Astrocyte (in vitro differentiated cells and primary cell): ENCODE results near the gene CENATAC. TPM values are rescaled to one million over a fixed set of nuclear protein-coding genes. Genes with fewer than 3 reads are reported as not detected.

ENCODE experiments used
- DNase-seq: peaks from one replicate; pipeline ENCODE4 v3.0.0-alpha.2; 2010; ENCODE audit warnings: low read depth
- FAIRE-seq: peaks from 2 replicates; lab custom pipeline; 2011; peaks lifted over from hg19 to GRCh38; lab: Jason Lieb, UNC
- H2AFZ ChIP-seq: 2 replicates; pipeline ENCODE4 v1.6.0; 2012; ENCODE audit warnings: low read depth, low read length, inconsistent platforms
- H3K27ac ChIP-seq: 2 replicates; pipeline ENCODE4 v1.5.1; 2011; ENCODE audit warnings: low read depth, low read length, inconsistent platforms
- H3K27me3 ChIP-seq: 2 replicates; pipeline ENCODE4 v1.6.0; 2011; ENCODE audit warnings: low read length, inconsistent platforms; ENCODE audit not compliant: insufficient read depth
- H3K36me3 ChIP-seq: 2 replicates; pipeline ENCODE4 v1.5.1; 2011; ENCODE audit warnings: low read length, inconsistent platforms; ENCODE audit not compliant: insufficient read depth
- H3K4me1 ChIP-seq: 2 replicates; pipeline ENCODE4 v1.5.1; 2011; ENCODE audit warnings: low read length, inconsistent platforms; ENCODE audit not compliant: insufficient read depth
- H3K4me2 ChIP-seq: 2 replicates; pipeline ENCODE4 v1.6.0; 2012; ENCODE audit warnings: low read length, inconsistent platforms
- H3K4me3 ChIP-seq: 2 replicates; pipeline ENCODE4 v1.5.1; 2011; ENCODE audit warnings: low read depth, mild to moderate bottlenecking, low read length, inconsistent platforms; ENCODE audit not compliant: insufficient read depth
- H3K79me2 ChIP-seq: 2 replicates; pipeline ENCODE4 v1.6.0; 2012; ENCODE audit warnings: mild to moderate bottlenecking, low read length, inconsistent platforms; ENCODE audit not compliant: insufficient read depth
- H3K9ac ChIP-seq: 2 replicates; pipeline ENCODE4 v1.6.0; 2012; ENCODE audit warnings: mild to moderate bottlenecking, low read length, inconsistent platforms
- H3K9me3 ChIP-seq: 2 replicates; pipeline ENCODE4 v1.5.1; 2012; ENCODE audit warnings: low read depth, mild to moderate bottlenecking, low read length, inconsistent platforms; ENCODE audit not compliant: insufficient read depth
- H4K20me1 ChIP-seq: 2 replicates; pipeline ENCODE4 v1.6.0; 2012; ENCODE audit warnings: low read length, inconsistent platforms; ENCODE audit not compliant: insufficient read depth
- H3K27ac Mint-ChIP-seq: one replicate; pipeline ENCODE4 v1.8.0; 2021; ENCODE audit warnings: mild to moderate bottlenecking, mixed read lengths; ENCODE audit not compliant: unreplicated experiment
- H3K27me3 Mint-ChIP-seq: one replicate; pipeline ENCODE4 v1.8.0; 2021; ENCODE audit warnings: low read depth, mixed read lengths; ENCODE audit not compliant: unreplicated experiment
- H3K36me3 Mint-ChIP-seq: one replicate; pipeline ENCODE4 v1.8.0; 2021; ENCODE audit warnings: low read depth, mixed read lengths; ENCODE audit not compliant: unreplicated experiment
- H3K4me1 Mint-ChIP-seq: one replicate; pipeline ENCODE4 v1.8.0; 2021; ENCODE audit warnings: low read depth, mixed read lengths; ENCODE audit not compliant: unreplicated experiment
- H3K4me3 Mint-ChIP-seq: one replicate; pipeline ENCODE4 v1.8.0; 2021; ENCODE audit warnings: mild to moderate bottlenecking, moderate library complexity, mixed read lengths; ENCODE audit not compliant: unreplicated experiment
- H3K9me3 Mint-ChIP-seq: one replicate; pipeline ENCODE4 v1.8.0; 2021; ENCODE audit warnings: mild to moderate bottlenecking, mixed read lengths; ENCODE audit not compliant: unreplicated experiment
- CTCF ChIP-seq: IDR thresholded peaks from 2 replicates; pipeline ENCODE4 v1.5.1; 2011; ENCODE audit warnings: low read depth, mild to moderate bottlenecking, inconsistent platforms, low read length, moderate library complexity; ENCODE audit not compliant: insufficient read depth
- EZH2 ChIP-seq: IDR thresholded peaks from 2 replicates; pipeline ENCODE4 v1.6.1; 2012; ENCODE audit warnings: mild to moderate bottlenecking, low read length, inconsistent platforms; ENCODE audit not compliant: insufficient read depth
- total RNA-seq: library from RNA; stranded (reverse); gene quantifications from 2 replicates; pipeline ENCODE4 v1.2.1, GENCODE V29; 2021

CENATAC gene
- total RNA-seq, 1 donor from 2014 or later = 25.4 TPM

- Mint-ChIP-seq H3K4me1 (peaks cover 14% of the 10 kb centered on the region), H3K9me3 (no peaks in the 10 kb centered on the region), H3K27ac (no peak overlapping the region), H3K36me3 (peaks cover 30% of the 10 kb centered on the region), H3K27me3 (no peaks in the 10 kb centered on the region), H3K4me3 (peak overlapping the region; percentile 61)
- Histone ChIP-seq H3K79me2 (peaks cover 47% of the 10 kb centered on the region), H3K9me3 (no peaks in the 10 kb centered on the region), H3K36me3 (peaks cover 56% of the 10 kb centered on the region), H3K4me1 (peaks cover 18% of the 10 kb centered on the region), H4K20me1 (peaks cover 67% of the 10 kb centered on the region), H2AFZ (no peak overlapping the region), H3K27ac (no peak overlapping the region), H3K4me3 (no peak overlapping the region), H3K4me2 (no peak overlapping the region), H3K9ac (peak overlapping the region; percentile 22), H3K27me3 (no peaks in the 10 kb centered on the region)
- FAIRE-seq (no peak), DNase-seq (no peak)
- TF ChIP-seq CTCF (no peak), EZH2 (no peak)
Measured at GRCh38 chr11:119054418-119054817, 56.5 kb downstream of the CENATAC start.

GRCh38 chr11:119055901-119056300 is 58.0 kb downstream of the CENATAC start:
- H3K36me3 ChIP-seq = peaks cover 45% of the 10 kb centered on the region
- FAIRE-seq (no peak), DNase-seq (no peak)
- peaks cover 18% of the 10 kb centered on the region for H3K4me1 ChIP-seq
- H2AFZ ChIP-seq = no peak overlapping the region
- TF ChIP-seq EZH2 (no peak), CTCF (no peak)
- peak overlapping the region; percentile 78 for H3K4me3 ChIP-seq
- no peaks in the 10 kb centered on the region for H3K27me3 Mint-ChIP-seq
- H3K79me2 ChIP-seq = peaks cover 47% of the 10 kb centered on the region
- H3K9me3 ChIP-seq = no peaks in the 10 kb centered on the region
- peaks cover 14% of the 10 kb centered on the region for H3K4me1 Mint-ChIP-seq
- peak overlapping the region; percentile 93 for H3K4me3 Mint-ChIP-seq
- H4K20me1 ChIP-seq = peaks cover 54% of the 10 kb centered on the region
- H3K9me3 Mint-ChIP-seq = no peaks in the 10 kb centered on the region
- peak overlapping the region; percentile 83 for H3K27ac ChIP-seq
- peak overlapping the region; percentile 91 for H3K9ac ChIP-seq
- H3K4me2 ChIP-seq = peak overlapping the region; percentile 91
- peak overlapping the region; percentile 63 for H3K27ac Mint-ChIP-seq
- no peaks in the 10 kb centered on the region for H3K27me3 ChIP-seq
- peaks cover 25% of the 10 kb centered on the region for H3K36me3 Mint-ChIP-seq

- Histone ChIP-seq H3K9ac (peak overlapping the region; percentile 91), H4K20me1 (peaks cover 48% of the 10 kb centered on the region), H3K9me3 (no peaks in the 10 kb centered on the region), H3K79me2 (peaks cover 47% of the 10 kb centered on the region), H2AFZ (peak overlapping the region; percentile 72), H3K36me3 (peaks cover 39% of the 10 kb centered on the region), H3K4me1 (peaks cover 18% of the 10 kb centered on the region), H3K4me2 (peak overlapping the region; percentile 91), H3K27ac (peak overlapping the region; percentile 83), H3K27me3 (no peaks in the 10 kb centered on the region), H3K4me3 (peak overlapping the region; percentile 78)
- Mint-ChIP-seq H3K36me3 (peaks cover 22% of the 10 kb centered on the region), H3K4me3 (peak overlapping the region; percentile 97), H3K4me1 (peaks cover 14% of the 10 kb centered on the region), H3K27me3 (no peaks in the 10 kb centered on the region), H3K27ac (peak overlapping the region; percentile 63), H3K9me3 (no peaks in the 10 kb centered on the region)
- FAIRE-seq (no peak), DNase-seq (no peak)
- TF ChIP-seq EZH2 (no peak), CTCF (no peak)
Measured at GRCh38 chr11:119056421-119056999, 58.6 kb downstream of the CENATAC start.
